HepG2 (cell line): ENCODE data around the gene ZIC3.

Source experiments
- CREB1 ChIP-seq, 2 experiments: fragments of 450-650 bp in 1 of 2; IDR thresholded peaks; 2 replicates each; pipeline ENCODE4 v1.6.1; 2016 to 2017; ENCODE audit warnings: control low read depth in 1 of 2, mild to moderate bottlenecking in 1 of 2, missing compliant biosample characterization in 1 of 2, missing genetic modification characterization in 1 of 2
- DPF2 ChIP-seq: sonication (generic); formaldehyde crosslinking; IDR thresholded peaks from 2 replicates; pipeline ENCODE4 v1.4.0; 2020; ENCODE audit warnings: mild to moderate bottlenecking, low read depth, missing genetic modification reagents, borderline replicate concordance
- HOXD1 ChIP-seq: sonication (generic); formaldehyde crosslinking; IDR thresholded peaks from 2 replicates; pipeline ENCODE4 v1.5.0; 2020; ENCODE audit warnings: missing genetic modification reagents
- KLF12 ChIP-seq: sonication (generic); formaldehyde crosslinking; IDR thresholded peaks from 2 replicates; pipeline ENCODE4 v1.4.0; 2020; ENCODE audit warnings: missing genetic modification reagents, borderline replicate concordance
- MLLT10 ChIP-seq: sonication (generic); formaldehyde crosslinking; IDR thresholded peaks from 2 replicates; pipeline ENCODE4 v1.4.0; 2020; ENCODE audit warnings: missing genetic modification reagents
- RFX5 ChIP-seq: IDR thresholded peaks from 2 replicates; pipeline ENCODE4 v1.6.1; 2011; ENCODE audit warnings: low read depth, low read length, improper control_type of control experiment
- RXRA ChIP-seq: sonication (generic); formaldehyde crosslinking; IDR thresholded peaks from 2 replicates; pipeline ENCODE4 v1.5.1; 2020; ENCODE audit warnings: missing genetic modification reagents
- YY1 ChIP-seq: IDR thresholded peaks from 2 replicates; pipeline ENCODE4 v1.6.1; 2011; ENCODE audit warnings: low read length, low read depth, moderate library complexity, mild to moderate bottlenecking; ENCODE audit not compliant: insufficient read depth, insufficient replicate concordance
- ZEB1 ChIP-seq: IDR thresholded peaks from 2 replicates; pipeline ENCODE4 v1.6.1; 2012; ENCODE audit warnings: mild to moderate bottlenecking, low read depth, inconsistent platforms; ENCODE audit not compliant: insufficient replicate concordance
- ZNF30 ChIP-seq: sonication (generic); formaldehyde crosslinking; IDR thresholded peaks from 2 replicates; pipeline ENCODE4 v1.5.0; 2020; ENCODE audit warnings: mild to moderate bottlenecking, missing genetic modification reagents
- ZNF766 ChIP-seq: sonication (generic); formaldehyde crosslinking; IDR thresholded peaks from 2 replicates; pipeline ENCODE4 v1.5.0; 2020; ENCODE audit warnings: missing genetic modification reagents, borderline replicate concordance
- TF ChIP-seq, protein P1 (sequence below): sonication (generic); formaldehyde crosslinking; IDR thresholded peaks from 2 replicates; pipeline ENCODE4 v1.5.0; 2020; ENCODE audit warnings: mild to moderate bottlenecking, missing genetic modification reagents, moderate library complexity
- TF ChIP-seq, protein P2 (sequence below): sonication (generic); formaldehyde crosslinking; IDR thresholded peaks from 2 replicates; pipeline ENCODE4 v1.5.1; 2020; ENCODE audit warnings: missing genetic modification reagents, mild to moderate bottlenecking, borderline replicate concordance

DNA sequence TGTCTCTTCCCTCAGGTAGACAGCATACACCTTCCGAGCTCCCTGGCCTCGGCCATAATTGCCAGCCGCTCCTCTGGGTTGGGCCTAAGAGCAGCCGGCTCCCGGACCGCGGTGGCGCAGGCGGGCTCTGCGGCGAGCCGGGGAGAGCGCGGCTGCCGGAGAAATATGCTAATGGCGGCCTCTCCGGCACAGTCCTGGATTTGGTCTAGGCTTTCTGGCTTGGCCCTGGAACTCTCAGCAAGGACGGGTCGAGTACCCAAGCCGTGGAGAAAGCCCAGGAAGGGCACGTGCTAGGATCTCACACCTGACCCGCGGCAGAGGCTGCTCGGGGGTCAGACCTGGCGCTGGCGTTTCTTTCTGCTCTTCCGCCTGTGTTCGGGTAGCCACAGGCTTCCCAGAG lies 18.6 kb upstream of the ZIC3 start:
- no peak for TF ChIP-seq RFX5
- no peak for TF ChIP-seq ZNF766 (CRISPR knock-in tag)
- no peak for TF ChIP-seq KLF12 (CRISPR knock-in tag)
- TF ChIP-seq, protein P1, sequence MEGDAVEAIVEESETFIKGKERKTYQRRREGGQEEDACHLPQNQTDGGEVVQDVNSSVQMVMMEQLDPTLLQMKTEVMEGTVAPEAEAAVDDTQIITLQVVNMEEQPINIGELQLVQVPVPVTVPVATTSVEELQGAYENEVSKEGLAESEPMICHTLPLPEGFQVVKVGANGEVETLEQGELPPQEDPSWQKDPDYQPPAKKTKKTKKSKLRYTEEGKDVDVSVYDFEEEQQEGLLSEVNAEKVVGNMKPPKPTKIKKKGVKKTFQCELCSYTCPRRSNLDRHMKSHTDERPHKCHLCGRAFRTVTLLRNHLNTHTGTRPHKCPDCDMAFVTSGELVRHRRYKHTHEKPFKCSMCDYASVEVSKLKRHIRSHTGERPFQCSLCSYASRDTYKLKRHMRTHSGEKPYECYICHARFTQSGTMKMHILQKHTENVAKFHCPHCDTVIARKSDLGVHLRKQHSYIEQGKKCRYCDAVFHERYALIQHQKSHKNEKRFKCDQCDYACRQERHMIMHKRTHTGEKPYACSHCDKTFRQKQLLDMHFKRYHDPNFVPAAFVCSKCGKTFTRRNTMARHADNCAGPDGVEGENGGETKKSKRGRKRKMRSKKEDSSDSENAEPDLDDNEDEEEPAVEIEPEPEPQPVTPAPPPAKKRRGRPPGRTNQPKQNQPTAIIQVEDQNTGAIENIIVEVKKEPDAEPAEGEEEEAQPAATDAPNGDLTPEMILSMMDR, result no peak
- no peak for TF ChIP-seq RXRA (CRISPR knock-in tag)
- TF ChIP-seq ZNF30 (CRISPR knock-in tag), result no peak
- TF ChIP-seq DPF2 (CRISPR knock-in tag), result no peak
- no peak for TF ChIP-seq CREB1 (IDR thresholded peaks at IDR 0.05)
- no peak for TF ChIP-seq CREB1 (CRISPR knock-in tag; IDR thresholded peaks at IDR 0.05)
- no peak for TF ChIP-seq MLLT10 (CRISPR knock-in tag)
- TF ChIP-seq ZEB1, result no peak
- TF ChIP-seq HOXD1 (CRISPR knock-in tag), result no peak
- TF ChIP-seq, protein P2, sequence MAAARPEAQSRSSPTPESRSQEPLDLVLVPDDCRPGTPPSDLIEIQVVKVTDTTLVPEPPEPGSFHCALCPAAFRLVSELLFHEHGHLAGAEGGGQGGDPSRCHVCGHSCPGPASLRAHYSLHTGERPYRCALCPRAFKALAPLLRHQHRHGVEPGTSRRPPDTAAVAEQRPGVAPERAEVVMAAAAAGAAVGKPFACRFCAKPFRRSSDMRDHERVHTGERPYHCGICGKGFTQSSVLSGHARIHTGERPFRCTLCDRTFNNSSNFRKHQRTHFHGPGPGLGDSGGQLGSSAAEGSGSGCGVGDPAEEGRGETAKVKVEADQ (CRISPR knock-in tag), result no peak
- no peak for TF ChIP-seq YY1
